GM19372 (cell line): ENCODE measurements around the gene SPATA45.

Experiments
- ATAC-seq: cut with Tn5 transposase; IDR thresholded peaks from one replicate; pipeline ENCODE4 v1.9.1; 2021; ENCODE audit warnings: mild to moderate bottlenecking, low read depth, moderate library complexity; ENCODE audit not compliant: unreplicated experiment

Gene SPATA45

DNA sequence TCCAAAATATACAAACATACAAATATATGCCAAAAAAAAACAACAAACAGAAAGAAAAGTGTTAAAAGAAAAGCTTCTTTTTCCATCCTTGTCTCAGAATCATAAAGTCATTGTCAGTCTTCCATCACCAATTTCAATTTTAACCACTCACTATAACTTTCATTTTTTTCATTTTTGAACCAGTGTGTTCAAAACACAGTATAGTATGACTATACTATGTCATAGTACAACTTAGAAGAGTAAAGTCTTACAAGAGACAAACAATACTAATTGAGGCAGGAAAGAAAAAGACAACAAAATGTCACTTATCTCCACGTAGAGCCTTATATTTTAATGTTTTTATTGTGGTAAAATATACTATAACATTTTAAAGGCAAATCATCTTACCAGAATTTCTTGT, 63.5 kb downstream of the SPATA45 start:
- no peak for ATAC-seq

DNA sequence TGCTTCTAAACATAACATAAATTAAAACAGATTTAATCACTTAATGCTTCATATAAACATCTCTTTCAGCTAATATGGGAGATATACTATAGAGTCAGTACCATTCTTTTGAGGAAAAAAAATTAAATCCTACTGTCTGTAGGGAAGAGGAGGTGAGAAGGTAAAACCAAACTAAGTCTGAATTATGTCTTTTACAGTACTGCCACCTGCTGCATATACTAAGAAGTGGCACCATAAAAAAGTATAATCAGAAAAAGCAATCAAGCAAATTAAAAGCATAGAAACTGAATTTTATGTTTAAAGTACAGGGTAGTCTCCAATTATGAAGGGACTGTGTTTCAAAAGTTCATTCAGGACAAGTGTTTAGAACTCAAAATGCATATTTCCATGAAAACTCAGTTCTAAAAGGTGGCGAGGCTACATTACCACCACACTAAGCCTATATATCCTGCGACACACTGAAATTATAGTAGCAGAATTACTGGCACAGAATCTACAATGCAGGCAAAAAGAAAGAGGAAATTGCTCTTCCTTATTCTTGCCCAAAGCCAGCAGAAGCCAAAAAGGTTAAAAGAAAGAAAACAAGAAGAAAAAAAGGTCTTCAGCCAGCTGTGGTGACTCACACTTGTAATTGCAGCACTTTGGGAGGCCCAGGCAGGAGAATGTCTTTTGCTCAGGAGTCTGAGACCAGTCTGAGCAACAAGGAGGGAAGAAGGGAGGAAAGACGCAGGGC, 64.9 kb downstream of the SPATA45 start:
- no peak for ATAC-seq

DNA sequence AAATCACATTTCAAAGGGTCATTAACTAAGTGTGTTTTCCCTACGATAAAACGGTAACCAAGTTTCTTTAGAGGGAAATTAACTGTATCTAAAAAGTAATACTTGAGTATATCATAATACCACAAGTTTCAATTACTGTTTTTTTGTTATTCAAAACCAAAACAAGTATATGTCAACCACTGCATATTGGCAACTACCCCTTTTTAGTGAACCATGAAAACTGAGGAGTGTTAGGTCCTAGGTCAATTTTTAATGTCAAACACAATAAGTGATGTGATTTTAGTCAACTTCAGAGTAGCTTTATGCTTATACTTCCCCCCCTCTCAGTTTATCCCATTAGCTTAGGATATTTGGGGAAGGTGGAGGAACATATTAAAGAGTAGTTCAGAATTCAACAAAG, 66.2 kb downstream of the SPATA45 start:
- ATAC-seq: no peak

DNA sequence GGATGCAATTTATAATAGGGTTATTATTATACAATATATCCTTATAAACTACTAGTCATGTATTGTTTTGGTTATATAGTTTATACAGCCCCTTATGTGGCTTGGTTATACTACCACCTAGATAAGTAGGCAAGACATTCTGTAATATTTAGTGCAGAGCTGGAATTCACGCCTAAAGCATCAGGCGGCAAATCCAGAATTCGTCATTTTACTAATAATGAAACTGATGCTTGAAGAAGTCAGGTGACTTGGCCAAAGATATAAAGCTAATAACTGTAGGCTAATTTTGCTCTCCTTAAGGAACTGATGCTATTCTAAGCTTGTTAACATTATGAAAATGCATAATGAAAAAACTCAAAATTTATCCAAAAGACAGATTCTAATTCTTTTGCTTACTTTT, 66.7 kb downstream of the SPATA45 start:
- no peak for ATAC-seq
